C4-2B (cell line): ENCODE results near the gene POFUT2.

Source experiments
- H3K27ac ChIP-seq: fragments of 450-650 bp; 2 replicates; pipeline ENCODE4 v1.5.1; 2017
- CTCF ChIP-seq: fragments of 450-650 bp; conservative IDR thresholded peaks from 2 replicates; pipeline ENCODE4 v1.5.1; 2017; ENCODE audit warnings: mild to moderate bottlenecking
- ZFX ChIP-seq: fragments of 450-650 bp; IDR thresholded peaks from 2 replicates; pipeline ENCODE4 v1.6.1; 2017

Gene POFUT2

GRCh38 chr21:45287438-45288391, at the start of gene POFUT2:
POFUT2 (minus strand) TSS chr21:45287895; CDS start chr21:45287871, 24 bp downstream.
- no peak for TF ChIP-seq CTCF
- peak; percentile 16; the same call in 1 of the 2 replicates for TF ChIP-seq ZFX
- H3K27ac ChIP-seq, result peak within 1 kb of the TSS; percentile 71

- TF ChIP-seq ZFX, result no peak
- TF ChIP-seq CTCF, result no peak
- no peak overlapping the region for H3K27ac ChIP-seq
These were observed 49.2 kb upstream of the POFUT2 start for GRCh38 chr21:45336870-45337269.

- no peak for TF ChIP-seq CTCF
- TF ChIP-seq ZFX, result no peak
- no peak overlapping the region for H3K27ac ChIP-seq
These were observed 48.8 kb upstream of the POFUT2 start for GRCh38 chr21:45336535-45336810.

GRCh38 chr21:45335761-45336534, 48.3 kb upstream of the POFUT2 start:
- no peak overlapping the region for H3K27ac ChIP-seq
- TF ChIP-seq ZFX, result no peak
- no peak for TF ChIP-seq CTCF

GRCh38 chr21:45335151-45335760, 47.6 kb upstream of the POFUT2 start:
- TF ChIP-seq ZFX (no peak), CTCF (no peak)
- no peak overlapping the region for H3K27ac ChIP-seq

GRCh38 chr21:45334591-45335081, 46.9 kb upstream of the POFUT2 start:
- H3K27ac ChIP-seq, result no peak overlapping the region
- TF ChIP-seq CTCF (no peak), ZFX (no peak)

GRCh38 chr21:45334134-45334533, 46.4 kb upstream of the POFUT2 start:
- H3K27ac ChIP-seq, result no peak overlapping the region
- TF ChIP-seq ZFX (no peak), CTCF (no peak)
